A673 (cell line): ENCODE data around the gene ZNF860. TPM values are rescaled to one million over a fixed set of nuclear protein-coding genes. Genes with fewer than 3 reads are reported as not detected.
"Not testable (repeated sequence)": the region's sequence is repeated elsewhere in the genome, so short reads cannot be mapped to it uniquely, and the experiment has no call there.

Source experiments
- BruUV-seq: library from RNA; stranded (reverse); fragments of 400-500 nt; replicated peaks from 2 replicates; lab custom pipeline; 2021; lab: Mats Ljungman, UMichigan
- CTCF ChIA-PET: fragments of 300-600 bp; sonication (Branson Sonifier 250); formaldehyde crosslinking; loops from one replicate; lab custom pipeline; 2022; ENCODE audit warnings: antibody characterized with exemption; lab: Charles Lee
- POLR2A ChIA-PET: fragments of 300-600 bp; sonication (Branson Sonifier 250); formaldehyde crosslinking; loops from one replicate; lab custom pipeline; 2022; ENCODE audit warnings: antibody characterized with exemption; ENCODE audit not compliant: low non-redundant PET; lab: Charles Lee
- DNase-seq: peaks from one replicate; pipeline ENCODE4 v3.0.0-alpha.2; 2015; ENCODE audit warnings: low spot score
- H3K27ac ChIP-seq: fragments of 200-600 bp; sonication (generic); 2 replicates; pipeline ENCODE4 v1.5.1; 2016; ENCODE audit warnings: mixed run types, low read depth, mild to moderate bottlenecking, mixed read lengths, antibody characterized with exemption, low read length; ENCODE audit not compliant: poor library complexity, severe bottlenecking
- H3K27me3 ChIP-seq: fragments of 200-600 bp; sonication (generic); replicated peaks from 2 replicates; pipeline ENCODE4 v1.6.1; 2017; ENCODE audit warnings: mixed run types, low read depth, mild to moderate bottlenecking, mixed read lengths, antibody characterized with exemption, low read length; ENCODE audit not compliant: insufficient read depth, poor library complexity
- H3K36me3 ChIP-seq: fragments of 200-600 bp; sonication (generic); 2 replicates; pipeline ENCODE4 v1.6.1; 2016; ENCODE audit warnings: mixed run types, mild to moderate bottlenecking, mixed read lengths, antibody characterized with exemption, low read length; ENCODE audit not compliant: insufficient read depth, poor library complexity, severe bottlenecking
- H3K4me1 ChIP-seq: fragments of 200-600 bp; sonication (generic); 2 replicates; pipeline ENCODE4 v1.6.1; 2017; ENCODE audit warnings: mixed run types, mild to moderate bottlenecking, mixed read lengths, antibody characterized with exemption, low read length; ENCODE audit not compliant: insufficient read depth, poor library complexity, severe bottlenecking
- H3K4me3 ChIP-seq: fragments of 200-600 bp; sonication (generic); 2 replicates; pipeline ENCODE4 v1.5.1; 2016; ENCODE audit warnings: low read depth, mixed run types, mild to moderate bottlenecking, mixed read lengths, low read length; ENCODE audit not compliant: poor library complexity, severe bottlenecking
- H3K9me3 ChIP-seq: fragments of 200-600 bp; sonication (generic); 2 replicates; pipeline ENCODE4 v1.6.1; 2016; ENCODE audit warnings: mixed run types, low read depth, mild to moderate bottlenecking, mixed read lengths, antibody characterized with exemption, low read length; ENCODE audit not compliant: poor library complexity, severe bottlenecking
- CTCF ChIP-seq: fragments of 300-800, 200-600 bp; sonication (generic); conservative IDR thresholded peaks from 2 replicates; pipeline ENCODE4 v1.5.1; 2017; ENCODE audit warnings: low read depth, mild to moderate bottlenecking, antibody characterized with exemption, low read length, moderate library complexity, mixed read lengths
- EZH2 ChIP-seq: fragments of 200-600 bp; sonication (generic); IDR thresholded peaks from 2 replicates; pipeline ENCODE4 v1.6.1; 2017; ENCODE audit warnings: borderline replicate concordance, low read depth, mild to moderate bottlenecking, mixed read lengths, antibody characterized with exemption, low read length; ENCODE audit not compliant: poor library complexity, severe bottlenecking
- intact Hi-C: fragments of 100-400 bp; cut with micrococcal nuclease; formaldehyde crosslinking; loops from one replicate; pipeline ENCODE4 v1.10.0; 2022; ENCODE audit not compliant: unreplicated experiment
- total RNA-seq: library from RNA; stranded (reverse); gene quantifications from 2 replicates; pipeline ENCODE4 v1.2.3, GENCODE V29; 2021

ZNF860 gene
- total RNA-seq, 1 experiment from 2014 or later, result not detected

DNA sequence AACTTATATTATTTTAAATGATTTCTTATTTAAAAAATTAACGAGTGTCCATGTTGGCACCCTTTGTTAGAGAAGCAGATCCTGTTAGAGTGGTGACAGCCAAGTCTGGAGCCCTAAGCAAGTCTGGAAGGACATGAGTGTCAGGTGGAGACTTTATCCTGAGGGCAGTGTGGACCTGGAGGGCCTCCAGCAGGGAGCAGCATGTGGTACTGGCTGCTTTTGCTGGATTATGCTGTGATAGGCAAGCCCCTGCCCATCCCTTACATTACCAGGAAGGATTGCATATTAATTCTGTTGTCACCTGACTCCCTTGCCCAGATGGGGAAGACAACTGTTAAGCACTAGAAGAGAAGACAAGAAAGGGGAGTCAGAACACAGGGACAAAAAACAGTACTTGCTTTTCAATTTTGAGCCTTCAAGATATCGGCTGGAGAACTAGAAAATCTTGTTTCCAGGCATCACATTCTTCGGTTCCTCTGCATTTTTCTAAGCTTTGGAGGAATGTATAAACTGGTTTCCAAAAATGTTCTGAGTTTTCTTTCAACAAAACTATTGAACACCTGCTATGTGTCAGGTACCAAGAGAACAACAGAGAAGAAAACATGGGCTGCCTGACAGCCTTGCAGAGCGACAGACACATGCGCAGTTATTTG is 22.7 kb downstream of the ZNF860 start:
- no peak for DNase-seq
- CTCF ChIA-PET, result no interaction called here
- Histone ChIP-seq H3K27ac (no peak overlapping the region), H3K27me3 (no peaks in the 10 kb centered on the region), H3K4me1 (no peaks in the 10 kb centered on the region), H3K9me3 (no peaks in the 10 kb centered on the region), H3K36me3 (no peaks in the 10 kb centered on the region), H3K4me3 (no peak overlapping the region)
- no TSS peak for BruUV-seq
- POLR2A ChIA-PET, result no interaction called here
- TF ChIP-seq CTCF (no peak), EZH2 (no peak)
- intact Hi-C loops, result no loop called here

DNA sequence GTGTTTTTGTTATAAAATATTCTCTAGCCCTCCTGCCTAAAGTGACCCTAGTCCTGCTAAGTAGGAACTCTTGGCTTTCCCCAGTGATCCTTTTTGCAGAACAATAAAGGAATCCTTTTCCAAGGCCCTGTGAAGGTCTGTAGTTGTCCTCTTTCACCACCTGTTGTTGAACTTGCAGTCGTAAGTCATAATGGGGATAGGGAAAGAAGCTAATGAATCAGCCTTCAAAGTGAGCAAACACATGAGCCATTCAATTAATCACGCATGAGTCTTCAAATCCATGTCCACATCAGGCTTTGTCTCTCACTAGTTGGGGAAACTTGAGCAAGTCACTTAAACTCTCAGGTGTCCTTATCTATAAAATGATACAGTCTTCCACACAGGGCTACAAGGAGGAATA is 27.6 kb downstream of the ZNF860 start:
- Histone ChIP-seq H3K36me3 (no peaks in the 10 kb centered on the region), H3K4me1 (no peaks in the 10 kb centered on the region), H3K27me3 (no peaks in the 10 kb centered on the region), H3K9me3 (no peaks in the 10 kb centered on the region), H3K4me3 (no peak overlapping the region), H3K27ac (no peak overlapping the region)
- no TSS peak for BruUV-seq
- POLR2A ChIA-PET, result no interaction called here
- intact Hi-C loops, result no loop called here
- TF ChIP-seq CTCF, result no peak
- no peak for TF ChIP-seq EZH2
- no peak for DNase-seq
- CTCF ChIA-PET, result no interaction called here

DNA sequence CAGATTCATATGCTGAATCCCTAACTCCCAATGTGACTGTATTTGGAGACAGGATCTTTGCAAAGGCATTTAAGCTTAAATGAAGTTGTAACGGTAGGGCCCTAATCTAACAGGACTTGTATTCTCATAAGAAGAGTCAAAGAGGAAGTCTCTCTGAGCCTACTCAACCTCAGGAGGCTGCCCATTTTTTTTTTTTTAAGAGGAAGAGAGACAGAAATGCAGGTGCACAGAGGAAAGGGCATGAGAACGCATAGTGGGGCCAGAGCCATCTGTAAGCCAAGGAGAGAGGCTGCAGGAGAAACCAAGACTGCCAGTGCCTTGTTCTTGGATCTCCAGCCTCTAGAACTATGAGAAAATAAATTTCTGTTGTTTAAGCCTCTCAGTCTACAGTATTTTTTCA is 28.4 kb downstream of the ZNF860 start:
- Histone ChIP-seq H3K36me3 (no peaks in the 10 kb centered on the region), H3K4me1 (no peaks in the 10 kb centered on the region), H3K4me3 (no peak overlapping the region), H3K9me3 (no peaks in the 10 kb centered on the region), H3K27ac (no peak overlapping the region), H3K27me3 (no peaks in the 10 kb centered on the region)
- no TSS peak for BruUV-seq
- ChIA-PET POLR2A (no interaction called here), CTCF (no interaction called here)
- TF ChIP-seq EZH2 (no peak), CTCF (no peak)
- intact Hi-C loops, result no loop called here
- DNase-seq, result no peak

DNA sequence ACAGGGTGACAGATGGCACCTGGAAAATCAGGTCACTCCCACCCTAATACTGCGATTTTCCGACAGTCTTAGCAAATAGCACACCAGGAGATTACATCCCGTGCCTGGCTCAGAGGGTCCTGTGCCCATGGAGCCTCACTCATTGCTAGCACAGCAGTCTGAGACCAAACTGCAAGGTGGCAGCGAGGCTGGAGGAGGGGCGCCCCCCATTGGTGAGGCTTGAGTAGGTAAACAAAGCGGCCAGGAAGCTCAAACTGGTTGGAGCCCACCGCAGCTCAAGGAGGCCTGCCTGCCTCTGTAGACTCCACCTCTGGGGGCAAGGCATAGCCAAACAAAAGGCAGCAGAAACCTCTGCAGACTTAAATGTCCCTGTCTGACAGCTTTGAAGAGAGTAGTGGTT is 29.1 kb downstream of the ZNF860 start:
- intact Hi-C loops, BruUV-seq, H3K27ac ChIP-seq, H3K4me1 ChIP-seq, CTCF ChIA-PET, H3K27me3 ChIP-seq, DNase-seq, H3K36me3 ChIP-seq, POLR2A ChIA-PET, H3K9me3 ChIP-seq, H3K4me3 ChIP-seq: not testable (repeated sequence)

DNA sequence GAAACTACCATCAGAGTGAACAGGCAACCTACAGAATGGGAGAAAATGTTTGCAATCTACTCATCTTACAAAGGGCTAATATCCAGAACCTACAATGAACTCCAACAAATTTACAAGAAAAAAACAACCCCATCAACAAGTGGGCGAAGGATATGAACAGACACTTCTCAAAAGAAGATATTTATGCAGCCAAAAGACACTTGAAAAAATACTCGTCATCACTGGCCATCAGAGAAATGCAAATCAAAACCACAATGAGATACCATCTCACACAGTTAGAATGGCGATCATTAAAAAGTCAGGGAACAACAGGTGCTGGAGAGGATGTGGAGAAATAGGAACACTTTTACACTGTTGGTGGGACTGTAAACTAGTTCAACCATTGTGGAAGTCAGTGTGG is 34.1 kb downstream of the ZNF860 start:
- DNase-seq, H3K9me3 ChIP-seq, H3K36me3 ChIP-seq, H3K4me3 ChIP-seq, H3K4me1 ChIP-seq, intact Hi-C loops, H3K27ac ChIP-seq, CTCF ChIA-PET, BruUV-seq, POLR2A ChIA-PET, H3K27me3 ChIP-seq: not testable (repeated sequence)
